Spleen (tissue), 11 donors: ENCODE measurements around the gene ADAM23. TPM values are rescaled to one million over a fixed set of nuclear protein-coding genes. Genes with fewer than 3 reads are reported as not detected.

Source experiments
- DNase-seq: peaks from one replicate; pipeline ENCODE4 v3.0.0-alpha.2; 2020
- H3K27ac ChIP-seq, 8 donors: fragments of 200-600 bp; sonication (generic) in 7 of 8; 1 replicate in 4 of 8; 2 replicates in 4 of 8; pipeline versions ENCODE4 v1.5.0 to v1.8.0; 2016 to 2021; ENCODE audit warnings: inconsistent platforms in 4 of 8, mild to moderate bottlenecking in 4 of 8, moderate library complexity in 1 of 8
- H3K27me3 ChIP-seq, 7 donors: fragments of 200-600 bp; sonication (generic) in 6 of 7; replicated peaks in 1 of 7; 1 replicate in 4 of 7; 2 replicates in 3 of 7; pipeline versions ENCODE4 v1.5.0 to v1.8.0; 2016 to 2021; ENCODE audit warnings: inconsistent platforms in 3 of 7, mild to moderate bottlenecking in 1 of 7
- H3K36me3 ChIP-seq, 6 donors: fragments of 200-600 bp; sonication (generic) in 5 of 6; 1 replicate in 4 of 6; 2 replicates in 2 of 6; pipeline versions ENCODE4 v1.5.0 to v1.8.0; 2016 to 2021; ENCODE audit warnings: inconsistent platforms in 2 of 6
- H3K4me1 ChIP-seq, 6 donors: fragments of 200-600 bp; sonication (generic) in 5 of 6; 1 replicate in 3 of 6; 2 replicates in 3 of 6; pipeline versions ENCODE4 v1.5.0 to v1.8.0; 2016 to 2021; ENCODE audit warnings: inconsistent platforms in 3 of 6
- H3K4me3 ChIP-seq, 8 donors: fragments of 200-600 bp; sonication (generic) in 7 of 8; 1 replicate in 4 of 8; 2 replicates in 4 of 8; pipeline versions ENCODE4 v1.5.0 to v1.8.0; 2016 to 2021; ENCODE audit warnings: inconsistent platforms in 4 of 8, mild to moderate bottlenecking in 4 of 8, moderate library complexity in 2 of 8
- H3K9me3 ChIP-seq, 8 donors: fragments of 200-600 bp; sonication (generic) in 7 of 8; 1 replicate in 4 of 8; 2 replicates in 4 of 8; pipeline versions ENCODE4 v1.5.0 to v1.8.0; 2016 to 2021; ENCODE audit warnings: inconsistent platforms in 4 of 8
- CTCF ChIP-seq, 11 experiments: fragments of 200-600 bp in 7 of 11; fragments of 450-650 bp in 4 of 11; sonication (generic) in 4 of 11; IDR thresholded peaks in 8 of 11; conservative IDR thresholded peaks in 3 of 11; 1 replicate in 7 of 11; 2 replicates in 4 of 11; pipeline versions ENCODE4 v1.4.0 to v1.8.0; 2016 to 2021; ENCODE audit warnings: antibody characterized with exemption in 11 of 11, inconsistent platforms in 4 of 11, mild to moderate bottlenecking in 1 of 11
- POLR2A ChIP-seq, 3 donors: fragments of 450-650 bp; IDR thresholded peaks; one replicate each; pipeline ENCODE4 v1.5.1; 2017; ENCODE audit warnings: antibody characterized with exemption in 3 of 3, mild to moderate bottlenecking in 1 of 3
- POLR2AphosphoS5 ChIP-seq, 3 donors: sonication (generic); formaldehyde crosslinking; IDR thresholded peaks; one replicate each; pipeline ENCODE4 v1.5.1; 2017; ENCODE audit warnings: antibody characterized with exemption in 3 of 3
- WGBS, 5 donors: extraction: QIAGEN DNeasy Blood & Tissue Kit in 3 of 5; methylation state at CpG; one replicate each; pipeline versions ENCODE4 v1.1.5 to v1.1.7; 2013 to 2018; 5-methylcytosine and 5-hydroxymethylcytosine counted together
- intact Hi-C: fragments of 100-400 bp; cut with DNase I; formaldehyde crosslinking; loops from one replicate; pipeline ENCODE4 v1.15.0; 2023; ENCODE audit warnings: low total_unique reads
- polyA plus RNA-seq, 3 donors: library from polyadenylated mRNA; stranded (reverse); fragments of 200-250 nt; gene quantifications; one replicate each; pipeline ENCODE4 v1.2.1, GENCODE V29; 2013
- total RNA-seq, 7 donors: library from RNA; depleted of rRNA in 3 of 7; stranded (reverse); fragments of >200 nt in 3 of 7; fragmentation: NEBNext Ultra II Directional in 4 of 7; extraction: Animal tissue kit (Norgen Biotek cat#: 25700) in 4 of 7; gene quantifications; one replicate each; pipeline versions ENCODE4 v1.1.0 to v1.2.1, GENCODE V29; 2016 to 2021
- donor health status: healthy with polysubstance abuse.
- donor health status: DM: no; HTN: no; CAD: no; lungs with moderate emphysema.
- donor health status: DM: no; HTN: no; CAD: no.
- donor health status: Bipolar disorder and iron deficiency.
- donor health status: healthy.
- donor health status: DM: no; HTN: no; CAD: no.
- donor health status: DM: yes; HTN: yes; CAD: no.

Gene ADAM23
- total and polyA plus RNA-seq, 10 donors: 0.32 to 2.2 (median 0.86) TPM

- H3K4me3 ChIP-seq: no peak overlapping the region
- no peaks in the 10 kb centered on the region for H3K27me3 ChIP-seq
- no peaks in the 10 kb centered on the region for H3K4me1 ChIP-seq
- no peaks in the 10 kb centered on the region for H3K36me3 ChIP-seq
- no peak for DNase-seq
- TF ChIP-seq CTCF (IDR thresholded peaks at IDR 0.05 in 8 of 11, conservative IDR thresholded peaks at IDR 0.05 in 3 of 11) (no peak), POLR2A (IDR thresholded peaks at IDR 0.05) (no peak), POLR2AphosphoS5 (IDR thresholded peaks at IDR 0.05) (no peak)
- WGBS, 5 donors: 77 to 92% (median 89%) methylated on average over 2 of the region's 2 CpGs
- no peaks in the 10 kb centered on the region for H3K9me3 ChIP-seq
- H3K27ac ChIP-seq: no peak overlapping the region
- intact Hi-C loops: no loop called here
Measured at GRCh38 chr2:206563374-206563773, 120.0 kb downstream of the ADAM23 start.

GRCh38 chr2:206565666-206566065, 122.3 kb downstream of the ADAM23 start:
- no peak overlapping the region for H3K27ac ChIP-seq

GRCh38 chr2:206569470-206569869, 126.1 kb downstream of the ADAM23 start:
- WGBS, 5 donors: 83 to 91% (median 85%) methylated on average over 3 of the region's 3 CpGs
- H3K27me3 ChIP-seq: no peaks in the 10 kb centered on the region
- H3K9me3 ChIP-seq: no peaks in the 10 kb centered on the region
- DNase-seq: no peak
- no peak for TF ChIP-seq POLR2AphosphoS5 (IDR thresholded peaks at IDR 0.05)
- no peak for TF ChIP-seq POLR2A (IDR thresholded peaks at IDR 0.05)
- TF ChIP-seq CTCF (IDR thresholded peaks at IDR 0.05 in 8 of 11, conservative IDR thresholded peaks at IDR 0.05 in 3 of 11): no peak
- H3K27ac ChIP-seq: no peak overlapping the region
- no peaks in the 10 kb centered on the region for H3K4me1 ChIP-seq
- H3K36me3 ChIP-seq: no peaks in the 10 kb centered on the region
- H3K4me3 ChIP-seq: no peak overlapping the region
- intact Hi-C loops: no loop called here

More at GRCh38 chr2:206565666-206566065, 122.3 kb downstream of the ADAM23 start:
- DNase-seq: no peak
- H3K4me1 ChIP-seq: no peaks in the 10 kb centered on the region
- H3K9me3 ChIP-seq: no peaks in the 10 kb centered on the region
- H3K27me3 ChIP-seq: no peaks in the 10 kb centered on the region
- H3K4me3 ChIP-seq: no peak overlapping the region
- WGBS, 5 donors: 72 to 91% (median 88%) methylated on average over 4 of the region's 4 CpGs
- TF ChIP-seq POLR2AphosphoS5 (IDR thresholded peaks at IDR 0.05) (no peak), CTCF (IDR thresholded peaks at IDR 0.05 in 8 of 11, conservative IDR thresholded peaks at IDR 0.05 in 3 of 11) (no peak), POLR2A (IDR thresholded peaks at IDR 0.05) (no peak)
- H3K36me3 ChIP-seq: no peaks in the 10 kb centered on the region
- intact Hi-C loops: no loop called here

GRCh38 chr2:206570199-206570598, 126.9 kb downstream of the ADAM23 start:
- no peaks in the 10 kb centered on the region for H3K9me3 ChIP-seq
- no peak overlapping the region for H3K4me3 ChIP-seq
- TF ChIP-seq POLR2AphosphoS5 (IDR thresholded peaks at IDR 0.05): no peak
- no peak for DNase-seq
- H3K27me3 ChIP-seq: no peaks in the 10 kb centered on the region
- intact Hi-C loops: no loop called here
- no peak overlapping the region for H3K27ac ChIP-seq
- no peaks in the 10 kb centered on the region for H3K36me3 ChIP-seq
- H3K4me1 ChIP-seq: no peaks in the 10 kb centered on the region

- H3K4me3 ChIP-seq: no peak overlapping the region
- no peaks in the 10 kb centered on the region for H3K9me3 ChIP-seq
- no peaks in the 10 kb centered on the region for H3K36me3 ChIP-seq
- intact Hi-C loops: no loop called here
- no peaks in the 10 kb centered on the region for H3K27me3 ChIP-seq
- TF ChIP-seq CTCF (IDR thresholded peaks at IDR 0.05 in 8 of 11, conservative IDR thresholded peaks at IDR 0.05 in 3 of 11) (no peak), POLR2A (IDR thresholded peaks at IDR 0.05) (no peak), POLR2AphosphoS5 (IDR thresholded peaks at IDR 0.05) (no peak)
- no peaks in the 10 kb centered on the region for H3K4me1 ChIP-seq
- no peak overlapping the region for H3K27ac ChIP-seq
- DNase-seq: no peak
- 84 to 92% (median 88%) methylated on average over 3 of the region's 3 CpGs for WGBS, 5 donors
Measured at GRCh38 chr2:206572725-206573124, 129.4 kb downstream of the ADAM23 start.
